ENCODE data around the gene PARP11. TPM values are rescaled to one million over a fixed set of nuclear protein-coding genes. Genes with fewer than 3 reads are reported as not detected.

The PARP11 gene
- 4.8 TPM for total RNA-seq

- peak; percentile 96 for DNase-seq (ENCODE audit: low spot score)
- peak; percentile 99 for ATAC-seq
Measured at GRCh38 chr12:3872800-3873636, at the start of gene PARP11. Gene PARP11 (minus strand): TSS chr12:3873399. CDS start chr12:3873229, 170 bp downstream.

GRCh38 chr12:3922033-3922432, 48.8 kb upstream of the PARP11 start:
- ATAC-seq (no peak), DNase-seq (ENCODE audit: low spot score) (no peak)

- DNase-seq (ENCODE audit: low spot score) (no peak), ATAC-seq (no peak)
Measured at GRCh38 chr12:3921526-3921925, 48.3 kb upstream of the PARP11 start.

GRCh38 chr12:3921151-3921471, 47.9 kb upstream of the PARP11 start:
- ATAC-seq = no peak
- no peak for DNase-seq (ENCODE audit: low spot score)

- peak; percentile 48 for ATAC-seq
- no peak for DNase-seq (ENCODE audit: low spot score)
Measured at GRCh38 chr12:3920351-3921150, 47.4 kb upstream of the PARP11 start.

GRCh38 chr12:3913278-3913677, 40.1 kb upstream of the PARP11 start:
- ATAC-seq = no peak
- no peak for DNase-seq (ENCODE audit: low spot score)

GRCh38 chr12:3912863-3913262, 39.7 kb upstream of the PARP11 start:
- DNase-seq (ENCODE audit: low spot score) (no peak), ATAC-seq (no peak)

GRCh38 chr12:3911409-3911808, 38.2 kb upstream of the PARP11 start:
- ATAC-seq = no peak
- DNase-seq (ENCODE audit: low spot score) = no peak

GRCh38 chr12:3905664-3906063, 32.5 kb upstream of the PARP11 start:
- no peak for DNase-seq (ENCODE audit: low spot score)
- no peak for ATAC-seq

- DNase-seq (ENCODE audit: low spot score) (no peak), ATAC-seq (no peak)
Measured at GRCh38 chr12:3904999-3905398, 31.8 kb upstream of the PARP11 start.

GRCh38 chr12:3902921-3903320, 29.7 kb upstream of the PARP11 start:
- no peak for DNase-seq (ENCODE audit: low spot score)
- ATAC-seq = no peak

- ATAC-seq = no peak
- DNase-seq (ENCODE audit: low spot score) = no peak
Measured at GRCh38 chr12:3901116-3901515, 27.9 kb upstream of the PARP11 start.

- ATAC-seq (no peak), DNase-seq (ENCODE audit: low spot score) (no peak)
Measured at GRCh38 chr12:3898756-3899155, 25.6 kb upstream of the PARP11 start.

- no peak for ATAC-seq
Measured at GRCh38 chr12:3897371-3897971, 24.3 kb upstream of the PARP11 start.

GRCh38 chr12:3896801-3897351, 23.7 kb upstream of the PARP11 start:
- ATAC-seq = peak; percentile 42
- DNase-seq (ENCODE audit: low spot score) = no peak

More at GRCh38 chr12:3897371-3897971, 24.3 kb upstream of the PARP11 start:
- no peak for DNase-seq (ENCODE audit: low spot score)

GRCh38 chr12:3896356-3896755, 23.2 kb upstream of the PARP11 start:
- ATAC-seq (no peak), DNase-seq (ENCODE audit: low spot score) (no peak)

- DNase-seq (ENCODE audit: low spot score) (no peak), ATAC-seq (no peak)
Measured at GRCh38 chr12:3892631-3893030, 19.4 kb upstream of the PARP11 start.

- ATAC-seq = no peak
- DNase-seq (ENCODE audit: low spot score) = no peak
Measured at GRCh38 chr12:3891201-3891600, 18.0 kb upstream of the PARP11 start.

- DNase-seq (ENCODE audit: low spot score) (no peak), ATAC-seq (no peak)
Measured at GRCh38 chr12:3888659-3889058, 15.5 kb upstream of the PARP11 start.

GRCh38 chr12:3885277-3886094, 12.3 kb upstream of the PARP11 start:
- DNase-seq (ENCODE audit: low spot score) (no peak), ATAC-seq (peak; percentile 82)

- DNase-seq (ENCODE audit: low spot score) = no peak
- no peak for ATAC-seq
Measured at GRCh38 chr12:3884671-3885070, 11.5 kb upstream of the PARP11 start.
